ENCODE measurements around the gene KRTAP22-2. TPM values are rescaled to one million over a fixed set of nuclear protein-coding genes. Genes with fewer than 3 reads are reported as not detected.

KRTAP22-2 gene
- total RNA-seq (not detected in 2 replicates), polyA plus RNA-seq (not detected in 2 replicates)

- no peaks in the 10 kb centered on the region for H3K27me3 ChIP-seq
- no peak within 1 kb of the TSS for H3K4me3 ChIP-seq
- no peaks in the 10 kb centered on the region for H3K36me3 ChIP-seq
- H3K27ac ChIP-seq, result no peak within 1 kb of the TSS
- no peak for DNase-seq (ENCODE audit: low read depth in 1 of 2, low spot score in 1 of 2)
- no peak for TF ChIP-seq CTCF (IDR thresholded peaks at IDR 0.05; ENCODE audit: low read depth, low read length)
- H3K4me1 ChIP-seq (ENCODE audit: low read depth), result no peaks in the 10 kb centered on the region
- H3K9me3 ChIP-seq (ENCODE audit: low read depth), result no peaks in the 10 kb centered on the region
Measured at GRCh38 chr21:30590297-30590696, at the start of gene KRTAP22-2. Gene KRTAP22-2, minus strand, starts transcription at chr21:30590397.

DNA sequence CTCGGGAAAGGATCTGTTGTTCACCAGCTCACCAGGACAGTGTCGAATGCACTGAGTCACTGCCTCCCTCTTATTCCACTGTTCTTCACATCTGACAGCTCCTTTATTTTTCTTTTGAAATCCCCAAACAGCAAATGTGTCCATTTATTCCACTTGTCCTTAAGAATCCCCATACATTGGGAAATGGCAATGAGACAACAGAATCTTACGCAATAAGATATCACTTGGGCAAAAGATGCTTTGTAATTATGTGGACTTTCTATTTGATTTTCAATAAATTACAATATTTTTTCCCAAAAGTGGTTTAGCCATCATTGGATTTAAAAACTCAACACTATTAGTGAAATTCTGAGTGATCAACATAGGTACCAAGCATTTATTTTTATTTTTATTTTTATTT lies 48.5 kb upstream of the KRTAP22-2 start:
- Histone ChIP-seq H3K4me1 (ENCODE audit: low read depth) (no peaks in the 10 kb centered on the region), H3K4me3 (no peak overlapping the region), H3K9me3 (ENCODE audit: low read depth) (no peaks in the 10 kb centered on the region), H3K27ac (no peak overlapping the region), H3K36me3 (no peaks in the 10 kb centered on the region), H3K27me3 (no peaks in the 10 kb centered on the region)
- TF ChIP-seq CTCF (IDR thresholded peaks at IDR 0.05; ENCODE audit: low read depth, low read length), result no peak
- no peak for DNase-seq (ENCODE audit: low read depth in 1 of 2, low spot score in 1 of 2)

DNA sequence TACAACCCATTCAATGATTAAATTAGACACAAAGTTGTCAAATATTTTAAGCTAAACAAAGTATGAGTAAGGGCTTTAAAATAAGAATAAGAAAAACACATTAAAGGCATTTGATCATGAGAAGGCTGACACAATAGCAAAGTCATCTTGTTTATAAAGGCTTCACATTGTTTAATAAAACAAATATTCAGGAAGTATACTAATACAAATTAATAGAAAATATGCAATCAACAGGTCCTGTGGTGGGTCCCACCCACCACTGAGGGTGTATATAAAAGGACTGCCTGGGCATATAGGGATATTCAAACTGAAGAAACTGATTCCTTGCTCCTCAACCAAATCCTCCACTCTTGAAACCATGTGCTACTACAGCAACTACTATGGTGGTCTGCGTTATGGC lies 44.7 kb upstream of the KRTAP22-2 start, which contains the start of gene KRTAP20-2:
Gene KRTAP20-2 (plus strand): TSS at position 301 of the 400 bp plus-strand sequence. CDS start 58 bp downstream, at position 359.
- TF ChIP-seq CTCF (IDR thresholded peaks at IDR 0.05; ENCODE audit: low read depth, low read length), result no peak
- H3K36me3 ChIP-seq, result no peaks in the 10 kb centered on the region
- H3K4me1 ChIP-seq (ENCODE audit: low read depth), result no peaks in the 10 kb centered on the region
- H3K27ac ChIP-seq, result no peak within 1 kb of the TSS
- H3K27me3 ChIP-seq, result no peaks in the 10 kb centered on the region
- DNase-seq (ENCODE audit: low read depth in 1 of 2, low spot score in 1 of 2), result no peak
- no peaks in the 10 kb centered on the region for H3K9me3 ChIP-seq (ENCODE audit: low read depth)
- no peak within 1 kb of the TSS for H3K4me3 ChIP-seq

DNA sequence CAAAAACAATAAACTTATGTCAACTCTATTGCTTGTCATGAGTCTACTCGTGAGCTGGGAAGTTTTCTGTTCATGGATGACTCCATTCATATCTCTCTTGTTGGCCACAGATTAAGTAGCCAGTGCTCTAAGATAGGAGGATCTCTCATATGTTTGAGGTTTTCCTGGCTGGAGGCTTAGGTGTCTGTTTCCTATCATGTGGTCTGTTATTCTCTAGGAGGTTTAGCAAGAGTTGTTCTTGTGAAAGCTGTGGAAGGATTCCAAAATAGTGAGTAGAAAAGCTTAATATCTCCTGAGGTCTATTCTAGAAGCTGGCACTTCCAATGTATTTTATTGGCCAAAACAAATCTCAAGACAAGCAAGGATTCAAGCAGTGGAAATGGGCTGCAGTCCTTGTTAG lies 39.0 kb upstream of the KRTAP22-2 start:
- no peaks in the 10 kb centered on the region for H3K9me3 ChIP-seq (ENCODE audit: low read depth)
- DNase-seq (ENCODE audit: low read depth in 1 of 2, low spot score in 1 of 2), result peak in 1 of 2 donors; percentile 0
- TF ChIP-seq CTCF (IDR thresholded peaks at IDR 0.05; ENCODE audit: low read depth, low read length), result no peak
- H3K27me3 ChIP-seq, result no peaks in the 10 kb centered on the region
- no peak overlapping the region for H3K4me3 ChIP-seq
- H3K27ac ChIP-seq, result no peak overlapping the region
- no peaks in the 10 kb centered on the region for H3K36me3 ChIP-seq
- H3K4me1 ChIP-seq (ENCODE audit: low read depth), result no peaks in the 10 kb centered on the region

DNA sequence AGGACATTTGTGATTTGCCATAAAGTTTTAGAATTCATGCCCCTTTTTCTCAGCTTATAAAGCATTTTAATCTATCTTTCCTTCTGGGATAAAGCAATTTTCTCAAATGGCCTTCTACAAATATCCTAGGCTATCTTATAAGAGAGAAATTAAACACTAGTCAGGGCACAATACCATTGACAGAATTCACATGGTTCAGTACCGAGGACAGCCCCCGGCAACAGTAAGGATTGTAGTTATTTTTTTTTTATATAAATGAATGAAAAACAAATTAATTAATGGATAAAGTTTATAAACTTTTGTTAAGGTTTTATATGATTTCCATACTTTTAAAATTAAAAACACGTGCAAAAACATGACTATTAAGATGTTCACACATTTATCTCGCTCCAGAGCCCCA lies 37.9 kb upstream of the KRTAP22-2 start:
- TF ChIP-seq CTCF (IDR thresholded peaks at IDR 0.05; ENCODE audit: low read depth, low read length), result no peak
- DNase-seq (ENCODE audit: low read depth in 1 of 2, low spot score in 1 of 2), result no peak

More for the DNA sequence above, 37.9 kb upstream of the KRTAP22-2 start:
- Histone ChIP-seq H3K27me3 (no peaks in the 10 kb centered on the region), H3K36me3 (no peaks in the 10 kb centered on the region), H3K4me3 (no peak overlapping the region), H3K9me3 (ENCODE audit: low read depth) (no peaks in the 10 kb centered on the region), H3K27ac (no peak overlapping the region), H3K4me1 (ENCODE audit: low read depth) (no peaks in the 10 kb centered on the region)
